ENCODE measurements around the gene RDH5.

- TF ChIP-seq FOXM1 (IDR thresholded peaks at IDR 0.05; ENCODE audit: borderline replicate concordance) (no peak), L3MBTL2 (conservative IDR thresholded peaks at IDR 0.05) (no peak), ELF4 (IDR thresholded peaks at IDR 0.05) (no peak), BHLHE40 (IDR thresholded peaks at IDR 0.05; ENCODE audit: borderline replicate concordance) (no peak), SUZ12 (IDR thresholded peaks at IDR 0.05) (no peak), SP1 (IDR thresholded peaks at IDR 0.05) (no peak), FOXK2 (IDR thresholded peaks at IDR 0.05) (no peak), LEF1 (IDR thresholded peaks at IDR 0.05; ENCODE audit: borderline replicate concordance) (no peak), TARDBP (IDR thresholded peaks at IDR 0.05) (no peak), ZNF384 (IDR thresholded peaks at IDR 0.05) (no peak), FOXA1 (IDR thresholded peaks at IDR 0.05) (no peak)
- TF ChIP-seq, protein P1, sequence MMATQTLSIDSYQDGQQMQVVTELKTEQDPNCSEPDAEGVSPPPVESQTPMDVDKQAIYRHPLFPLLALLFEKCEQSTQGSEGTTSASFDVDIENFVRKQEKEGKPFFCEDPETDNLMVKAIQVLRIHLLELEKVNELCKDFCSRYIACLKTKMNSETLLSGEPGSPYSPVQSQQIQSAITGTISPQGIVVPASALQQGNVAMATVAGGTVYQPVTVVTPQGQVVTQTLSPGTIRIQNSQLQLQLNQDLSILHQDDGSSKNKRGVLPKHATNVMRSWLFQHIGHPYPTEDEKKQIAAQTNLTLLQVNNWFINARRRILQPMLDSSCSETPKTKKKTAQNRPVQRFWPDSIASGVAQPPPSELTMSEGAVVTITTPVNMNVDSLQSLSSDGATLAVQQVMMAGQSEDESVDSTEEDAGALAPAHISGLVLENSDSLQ (IDR thresholded peaks at IDR 0.05): no peak
Observed at GRCh38 chr12:55688716-55689655, 31.2 kb upstream of the RDH5 start.

All from HEK293T (cell line).